HG02973 (cell line): ENCODE results near the gene PPARGC1A.

ENCODE experiments used
- ATAC-seq: cut with Tn5 transposase; IDR thresholded peaks from one replicate; pipeline ENCODE4 v1.9.1; 2021; ENCODE audit warnings: moderate library complexity; ENCODE audit not compliant: unreplicated experiment

The PPARGC1A gene

GRCh38 chr4:23911675-23912455 lies 22.0 kb upstream of the PPARGC1A start:
- no peak for ATAC-seq

- ATAC-seq: no peak
These were observed 19.8 kb upstream of the PPARGC1A start for GRCh38 chr4:23909671-23910070.

- ATAC-seq: no peak
These were observed 17.0 kb upstream of the PPARGC1A start for GRCh38 chr4:23906839-23907238.

GRCh38 chr4:23904639-23905071 lies 14.8 kb upstream of the PPARGC1A start:
- no peak for ATAC-seq

GRCh38 chr4:23903859-23904438 lies 14.1 kb upstream of the PPARGC1A start:
- ATAC-seq: no peak

GRCh38 chr4:23902222-23902804 lies 12.5 kb upstream of the PPARGC1A start:
- no peak for ATAC-seq

- ATAC-seq: no peak
These were observed 10.8 kb upstream of the PPARGC1A start for GRCh38 chr4:23900636-23901035.

- ATAC-seq: no peak
These were observed 9.7 kb upstream of the PPARGC1A start for GRCh38 chr4:23899565-23899964.

- ATAC-seq: no peak
These were observed 7.8 kb upstream of the PPARGC1A start for GRCh38 chr4:23897564-23898109.

GRCh38 chr4:23894021-23894420 lies 4.2 kb upstream of the PPARGC1A start:
- ATAC-seq: no peak

- no peak for ATAC-seq
These were observed 1.2 kb upstream of the PPARGC1A start for GRCh38 chr4:23891064-23891421.

GRCh38 chr4:23890369-23891063 lies 669 bp upstream of the PPARGC1A start:
- ATAC-seq: no peak

- no peak for ATAC-seq
These were observed 456 bp downstream of the PPARGC1A start for GRCh38 chr4:23889391-23889790.

GRCh38 chr4:23888421-23889319 lies 1.2 kb downstream of the PPARGC1A start:
- no peak for ATAC-seq

- no peak for ATAC-seq
These were observed 1.9 kb downstream of the PPARGC1A start for GRCh38 chr4:23887989-23888388.

- no peak for ATAC-seq
These were observed 2.7 kb downstream of the PPARGC1A start for GRCh38 chr4:23887173-23887572.

GRCh38 chr4:23885943-23886590 lies 3.8 kb downstream of the PPARGC1A start:
- ATAC-seq: no peak

GRCh38 chr4:23884741-23885140 lies 5.1 kb downstream of the PPARGC1A start:
- no peak for ATAC-seq

- no peak for ATAC-seq
These were observed 5.6 kb downstream of the PPARGC1A start for GRCh38 chr4:23884261-23884660.

- ATAC-seq: no peak
These were observed 6.8 kb downstream of the PPARGC1A start for GRCh38 chr4:23882976-23883531.
